Keratinocyte (primary cell): ENCODE data around the gene SLC30A1. TPM values are rescaled to one million over a fixed set of nuclear protein-coding genes. Genes with fewer than 3 reads are reported as not detected.

Source experiments
- DNase-seq: peaks from one replicate; pipeline ENCODE4 v3.0.0-alpha.2; 2011; ENCODE audit warnings: low read depth, missing footprints, low spot score
- FAIRE-seq: peaks from 2 replicates; lab custom pipeline; 2011; peaks lifted over from hg19 to GRCh38; lab: Jason Lieb, UNC
- H2AFZ ChIP-seq: 2 replicates; pipeline ENCODE4 v1.6.0; 2012; ENCODE audit warnings: low read length, control low read depth, inconsistent platforms; ENCODE audit not compliant: control insufficient read depth
- H3K27ac ChIP-seq: 2 replicates; pipeline ENCODE4 v1.5.1; 2011; ENCODE audit warnings: low read length; ENCODE audit not compliant: control insufficient read depth, insufficient read depth
- H3K27me3 ChIP-seq: 3 replicates; pipeline ENCODE4 v1.6.0; 2011; ENCODE audit warnings: low read length; ENCODE audit not compliant: control insufficient read depth, insufficient read depth; ENCODE audit errors: extremely low read depth
- H3K36me3 ChIP-seq, 2 experiments: 2 replicates in 1 of 2; 3 replicates in 1 of 2; pipeline ENCODE4 v1.5.1; 2011; ENCODE audit warnings: low read length in 2 of 2, mild to moderate bottlenecking in 1 of 2; ENCODE audit not compliant: control insufficient read depth in 2 of 2, insufficient read depth in 2 of 2; ENCODE audit errors: extremely low read depth in 1 of 2
- H3K4me1 ChIP-seq: 3 replicates; pipeline ENCODE4 v1.5.1; 2011; ENCODE audit warnings: low read length; ENCODE audit not compliant: control insufficient read depth, insufficient read depth; ENCODE audit errors: extremely low read depth
- H3K4me2 ChIP-seq: 3 replicates; pipeline ENCODE4 v1.6.0; 2011; ENCODE audit warnings: low read depth, low read length; ENCODE audit not compliant: control insufficient read depth, insufficient read depth; ENCODE audit errors: extremely low read depth
- H3K4me3 ChIP-seq, 3 experiments: fragments of 200-600 bp in 1 of 3; sonication (generic) in 1 of 3; 2 replicates in 2 of 3; 3 replicates in 1 of 3; pipeline ENCODE4 v1.5.1; 2011 to 2016; ENCODE audit warnings: low read length in 3 of 3, mild to moderate bottlenecking in 3 of 3, control low read depth in 2 of 3, inconsistent platforms in 1 of 3, low read depth in 1 of 3, mixed read lengths in 1 of 3, mixed run types in 1 of 3, moderate library complexity in 1 of 3; ENCODE audit not compliant: control insufficient read depth in 2 of 3, insufficient read depth in 2 of 3; ENCODE audit errors: extremely low read depth in 1 of 3
- H3K79me2 ChIP-seq: 2 replicates; pipeline ENCODE4 v1.6.0; 2012; ENCODE audit warnings: low read length; ENCODE audit not compliant: control insufficient read depth, insufficient read depth
- H3K9ac ChIP-seq: 3 replicates; pipeline ENCODE4 v1.6.0; 2011; ENCODE audit warnings: low read length; ENCODE audit not compliant: control insufficient read depth, insufficient read depth; ENCODE audit errors: extremely low read depth
- H3K9me1 ChIP-seq: 3 replicates; pipeline ENCODE4 v1.6.0; 2011; ENCODE audit warnings: low read length; ENCODE audit not compliant: control insufficient read depth, insufficient read depth; ENCODE audit errors: extremely low read depth
- H3K9me3 ChIP-seq: 2 replicates; pipeline ENCODE4 v1.5.1; 2012; ENCODE audit warnings: low read depth, low read length; ENCODE audit not compliant: control insufficient read depth
- H4K20me1 ChIP-seq: 3 replicates; pipeline ENCODE4 v1.6.0; 2011; ENCODE audit warnings: low read length; ENCODE audit not compliant: control insufficient read depth, insufficient read depth; ENCODE audit errors: extremely low read depth
- CTCF ChIP-seq, 3 experiments: IDR thresholded peaks in 1 of 3; conservative IDR thresholded peaks in 1 of 3; optimal IDR thresholded peaks in 1 of 3; 2 replicates in 2 of 3; 3 replicates in 1 of 3; pipeline versions ENCODE3 to v1.5.1; 2011; ENCODE audit warnings: low read length in 3 of 3, mild to moderate bottlenecking in 3 of 3, moderate library complexity in 2 of 3, control low read depth in 1 of 3, inconsistent platforms in 1 of 3; ENCODE audit not compliant: insufficient read depth in 2 of 3; ENCODE audit errors: extremely low read depth in 1 of 3
- EZH2 ChIP-seq: IDR thresholded peaks from one replicate; pipeline ENCODE4 v1.6.1; 2012; ENCODE audit warnings: inconsistent platforms, mild to moderate bottlenecking, low read length, moderate library complexity
- dilution Hi-C: fragments of 300-500 bp; cut with MboI; formaldehyde crosslinking; loops from one replicate; pipeline ENCODE4 v1.7.0; 2020; ENCODE audit warnings: low sequenced_read_pairs; ENCODE audit not compliant: extremely low pct_ligation_motif_present
- polyA plus RNA-seq, 5 experiments: library from polyadenylated mRNA; depleted of rRNA in 3 of 5; stranded (reverse) in 3 of 5; stranded (forward) in 1 of 5; unstranded in 1 of 5; fragments of >200 nt; gene quantifications; 1 replicate in 1 of 5; 2 replicates in 3 of 5; 3 replicates in 1 of 5; pipeline versions ENCODE4 v1.2.1 to v1.2.3, GENCODE V29; 2011 to 2012; ENCODE audit warnings: missing spikeins in 2 of 5, low read depth in 1 of 5, low replicate concordance in 1 of 5

SLC30A1 gene
- polyA plus RNA-seq, 1 donor (not counting 4 experiments of a cell fraction or from before 2014, with no cell fraction given): 17.2 TPM

- DNase-seq: no peak
- no peaks in the 10 kb centered on the region for H3K27me3 ChIP-seq
- TF ChIP-seq EZH2 (no peak), CTCF (optimal IDR thresholded peaks at IDR 0.05 in 1 of 3, IDR thresholded peaks at IDR 0.05 in 1 of 3, conservative IDR thresholded peaks at IDR 0.05 in 1 of 3; ENCODE audit: extremely low read depth in 1 of 3, insufficient read depth in 2 of 3, low read length in 3 of 3) (no peak)
Measured at GRCh38 chr1:211579440-211580302, 710 bp upstream of the SLC30A1 start.

GRCh38 chr1:211577819-211578639, 932 bp downstream of the SLC30A1 start:
- Histone ChIP-seq H4K20me1 (no peaks in the 10 kb centered on the region), H3K27ac (peak overlapping the region; percentile 74), H3K9me3 (no peaks in the 10 kb centered on the region), H3K9ac (peak overlapping the region; percentile 86), H3K36me3 (peaks cover 4 to 6% of the 10 kb centered on the region in 2 experiments), H3K4me2 (peak overlapping the region; percentile 71), H3K79me2 (peaks cover 40% of the 10 kb centered on the region), H2AFZ (peak overlapping the region; percentile 74), H3K9me1 (no peaks in the 10 kb centered on the region), H3K4me3 (peak overlapping the region; percentile 94 to 96 (median 96)), H3K4me1 (peaks cover 19% of the 10 kb centered on the region), H3K27me3 (no peaks in the 10 kb centered on the region)
- dilution Hi-C loops: no loop called here
- no peak for FAIRE-seq
- no peak for TF ChIP-seq EZH2
- peak; percentile 56 to 92 (median 80) for TF ChIP-seq CTCF (optimal IDR thresholded peaks at IDR 0.05 in 1 of 3, IDR thresholded peaks at IDR 0.05 in 1 of 3, conservative IDR thresholded peaks at IDR 0.05 in 1 of 3; ENCODE audit: extremely low read depth in 1 of 3, insufficient read depth in 2 of 3, low read length in 3 of 3)
- no peak for DNase-seq

More at GRCh38 chr1:211579440-211580302, 710 bp upstream of the SLC30A1 start:
- Histone ChIP-seq H2AFZ (peak overlapping the region; percentile 57), H3K79me2 (peaks cover 31% of the 10 kb centered on the region), H3K9me1 (no peaks in the 10 kb centered on the region), H3K4me1 (peaks cover 17% of the 10 kb centered on the region), H3K27ac (peak overlapping the region; percentile 29), H3K9me3 (no peaks in the 10 kb centered on the region), H3K36me3 (peaks cover 4 to 6% of the 10 kb centered on the region in 2 experiments), H4K20me1 (no peaks in the 10 kb centered on the region), H3K4me3 (peak overlapping the region; percentile 65 to 96 (median 65)), H3K9ac (peak overlapping the region; percentile 50), H3K4me2 (peak overlapping the region; percentile 81)
- no peak for FAIRE-seq
- dilution Hi-C loops: no loop called here
